Glutamatergic neuron (in vitro differentiated cells): Measurements from ENCODE around the gene BRAP. TPM values are rescaled to one million over a fixed set of nuclear protein-coding genes. Genes with fewer than 3 reads are reported as not detected.
"Not testable (repeated sequence)": the region's sequence is repeated elsewhere in the genome, so short reads cannot be mapped to it uniquely, and the experiment has no call there.

Experiments used
- DNase-seq: peaks from one replicate; pipeline ENCODE4 v3.0.0; 2022
- H3K27ac Mint-ChIP-seq: one replicate; pipeline ENCODE4 v1.8.0; 2020; ENCODE audit warnings: mild to moderate bottlenecking, mixed read lengths, inconsistent platforms; ENCODE audit not compliant: unreplicated experiment
- H3K27me3 Mint-ChIP-seq: one replicate; pipeline ENCODE4 v1.8.0; 2020; ENCODE audit warnings: mild to moderate bottlenecking, moderate library complexity, mixed read lengths, inconsistent platforms; ENCODE audit not compliant: unreplicated experiment
- H3K36me3 Mint-ChIP-seq: one replicate; pipeline ENCODE4 v1.8.0; 2020; ENCODE audit warnings: mild to moderate bottlenecking, mixed read lengths, inconsistent platforms; ENCODE audit not compliant: unreplicated experiment
- H3K4me1 Mint-ChIP-seq: one replicate; pipeline ENCODE4 v1.8.0; 2020; ENCODE audit warnings: mild to moderate bottlenecking, low read depth, mixed read lengths, inconsistent platforms; ENCODE audit not compliant: unreplicated experiment
- H3K4me3 Mint-ChIP-seq: one replicate; pipeline ENCODE4 v1.8.0; 2020; ENCODE audit warnings: mild to moderate bottlenecking, mixed read lengths, inconsistent platforms; ENCODE audit not compliant: unreplicated experiment
- H3K9me3 Mint-ChIP-seq: one replicate; pipeline ENCODE4 v1.8.0; 2020; ENCODE audit warnings: mild to moderate bottlenecking, moderate library complexity, mixed read lengths, inconsistent platforms; ENCODE audit not compliant: unreplicated experiment
- CTCF ChIP-seq: fragments of 200-600 bp; sonication (generic); IDR thresholded peaks from one replicate; pipeline ENCODE4 v1.5.0; 2021; ENCODE audit not compliant: partially characterized antibody, unreplicated experiment
- total RNA-seq: library from RNA; stranded (reverse); fragmentation: NEBNext Ultra II Directional; extraction: Animal tissue kit (Norgen Biotek cat#: 25700); gene quantifications from one replicate; pipeline ENCODE4 v1.2.1, GENCODE V29; 2021; ENCODE audit not compliant: unreplicated experiment

Gene BRAP
- total RNA-seq, 1 donor from 2014 or later: 26.1 TPM

- Mint-ChIP-seq H3K4me3 (no peak overlapping the region), H3K9me3 (peaks cover 6% of the 10 kb centered on the region), H3K36me3 (peaks cover 5% of the 10 kb centered on the region), H3K4me1 (no peaks in the 10 kb centered on the region), H3K27ac (no peak overlapping the region), H3K27me3 (no peaks in the 10 kb centered on the region)
- TF ChIP-seq CTCF: no peak
- no peak for DNase-seq
Observed at GRCh38 chr12:111728795-111729194, 43.0 kb upstream of the BRAP start.

GRCh38 chr12:111723646-111724360, 38.0 kb upstream of the BRAP start:
- not testable (repeated sequence) for H3K36me3 Mint-ChIP-seq, H3K4me1 Mint-ChIP-seq, DNase-seq, H3K27me3 Mint-ChIP-seq, H3K4me3 Mint-ChIP-seq, H3K9me3 Mint-ChIP-seq, H3K27ac Mint-ChIP-seq

- H3K4me3 Mint-ChIP-seq: no peak overlapping the region
- no peaks in the 10 kb centered on the region for H3K4me1 Mint-ChIP-seq
- no peak for TF ChIP-seq CTCF
- H3K27ac Mint-ChIP-seq: no peak overlapping the region
- H3K9me3 Mint-ChIP-seq: peaks cover 4% of the 10 kb centered on the region
- DNase-seq: no peak
- H3K36me3 Mint-ChIP-seq: peaks cover 4% of the 10 kb centered on the region
- no peaks in the 10 kb centered on the region for H3K27me3 Mint-ChIP-seq
Observed at GRCh38 chr12:111720457-111720856, 34.7 kb upstream of the BRAP start.

- H3K4me3 Mint-ChIP-seq, H3K27ac Mint-ChIP-seq, H3K36me3 Mint-ChIP-seq, DNase-seq, H3K27me3 Mint-ChIP-seq, H3K4me1 Mint-ChIP-seq, H3K9me3 Mint-ChIP-seq: not testable (repeated sequence)
Observed at GRCh38 chr12:111719316-111719715, 33.6 kb upstream of the BRAP start.

- H3K27ac Mint-ChIP-seq: no peak overlapping the region
- no peak for DNase-seq
- TF ChIP-seq CTCF: no peak
- H3K9me3 Mint-ChIP-seq: no peaks in the 10 kb centered on the region
- H3K36me3 Mint-ChIP-seq: no peaks in the 10 kb centered on the region
- H3K4me1 Mint-ChIP-seq: no peaks in the 10 kb centered on the region
- peaks cover under 1% of the 10 kb centered on the region for H3K27me3 Mint-ChIP-seq
- no peak overlapping the region for H3K4me3 Mint-ChIP-seq
Observed at GRCh38 chr12:111715279-111715678, 29.5 kb upstream of the BRAP start.

- H3K4me3 Mint-ChIP-seq: no peak overlapping the region
- TF ChIP-seq CTCF: no peak
- no peaks in the 10 kb centered on the region for H3K9me3 Mint-ChIP-seq
- no peaks in the 10 kb centered on the region for H3K4me1 Mint-ChIP-seq
- H3K36me3 Mint-ChIP-seq: no peaks in the 10 kb centered on the region
- no peak for DNase-seq
- no peak overlapping the region for H3K27ac Mint-ChIP-seq
- peaks cover 1% of the 10 kb centered on the region for H3K27me3 Mint-ChIP-seq
Observed at GRCh38 chr12:111706145-111706544, 20.4 kb upstream of the BRAP start.
